Kidney (tissue), 22 donors: ENCODE results near the gene NCOA7. TPM values are rescaled to one million over a fixed set of nuclear protein-coding genes. Genes with fewer than 3 reads are reported as not detected.
A peak's percentile ranks its signal among the peaks of the same experiment; 100 is the strongest.

Experiments
- DNase-seq, 5 donors: peaks; one replicate each; pipeline ENCODE4 v3.0.0-alpha.2; 2013 to 2020
- FAIRE-seq: peaks from 2 replicates; lab custom pipeline; 2012; peaks lifted over from hg19 to GRCh38; lab: Jason Lieb, UNC
- H3K27ac ChIP-seq, 2 donors: one replicate each; pipeline ENCODE4 v1.7.0; 2013; ENCODE audit warnings: low read depth in 2 of 2, low read length in 2 of 2, inconsistent platforms in 1 of 2
- H3K27me3 ChIP-seq: one replicate; pipeline ENCODE4 v1.7.1; 2013; ENCODE audit warnings: low read length, inconsistent platforms; ENCODE audit not compliant: control insufficient read depth, insufficient read depth
- H3K36me3 ChIP-seq, 3 donors: one replicate each; pipeline versions ENCODE4 v1.7.0 to v1.7.1; 2013; ENCODE audit warnings: low read length in 3 of 3, control low read depth in 1 of 3, inconsistent platforms in 1 of 3; ENCODE audit not compliant: insufficient read depth in 3 of 3, control insufficient read depth in 2 of 3
- H3K4me1 ChIP-seq, 3 donors: one replicate each; pipeline versions ENCODE4 v1.7.0 to v1.7.1; 2013; ENCODE audit warnings: low read length in 3 of 3, inconsistent platforms in 1 of 3, low read depth in 1 of 3; ENCODE audit not compliant: control insufficient read depth in 2 of 3, insufficient read depth in 2 of 3
- H3K4me3 ChIP-seq, 3 donors: one replicate each; pipeline versions ENCODE4 v1.7.0 to v1.8.1; 2013; ENCODE audit warnings: low read length in 3 of 3, control low read depth in 1 of 3, inconsistent platforms in 1 of 3
- H3K9ac ChIP-seq, 3 donors: one replicate each; pipeline versions ENCODE4 v1.7.0 to v1.7.1; 2013; ENCODE audit warnings: low read length in 3 of 3, control low read depth in 1 of 3, inconsistent platforms in 1 of 3
- H3K9me3 ChIP-seq, 3 donors: one replicate each; pipeline versions ENCODE4 v1.7.0 to v1.7.1; 2013; ENCODE audit warnings: low read length in 3 of 3, control low read depth in 1 of 3, inconsistent platforms in 1 of 3; ENCODE audit not compliant: control insufficient read depth in 2 of 3, insufficient read depth in 1 of 3
- CTCF ChIP-seq: IDR thresholded peaks from 3 replicates; pipeline ENCODE4 v1.5.1; 2012; ENCODE audit warnings: mild to moderate bottlenecking, moderate library complexity, borderline replicate concordance; ENCODE audit not compliant: insufficient read depth; ENCODE audit errors: extremely low read depth
- intact Hi-C: fragments of 100-400 bp; cut with DNase I; formaldehyde crosslinking; loops from one replicate; pipeline ENCODE4 v1.11.1; 2022
- long read RNA-seq, 10 donors: library from polyadenylated mRNA in 1 of 10; unstranded in 1 of 10; transcript quantifications; one replicate each; pipeline ENCODE4 v2.0.0 and lab custom pipeline, GENCODE V29; 2021 to 2026
- polyA plus RNA-seq: library from polyadenylated mRNA; stranded (reverse); fragments of 350-450 nt; fragmentation: Illumina TruSeq; extraction: RNeasy Lipid Tissue Mini Kit (QIAGEN cat#74804); gene quantifications from one replicate; pipeline ENCODE4 v1.2.3, GENCODE V29; 2014; ENCODE audit warnings: low read depth, low replicate concordance; ENCODE audit not compliant: insufficient read depth
- total RNA-seq: library from RNA; stranded (reverse); fragmentation: NEBNext Ultra II Directional; extraction: Animal tissue kit (Norgen Biotek cat#: 25700); gene quantifications from one replicate; pipeline ENCODE4 v1.2.1, GENCODE V29; 2021
- donor health status: control.
- donor health status: control.
- donor health status: control.
- donor health status: control.
- donor health status: control.
- donor health status: DM: yes; HTN: yes; CAD: no.
- donor health status: Normal renal cell carcinoma (clear cell type).

Gene NCOA7
- total RNA-seq = 135 TPM
- polyA plus RNA-seq = 21.0 TPM
- long read RNA-seq, donor 1, partial matches to known transcripts = 0 of 2 reads
- long read RNA-seq, donor 1, other reads (novel, unspliced or antisense) = 0 of 2 reads
- long read RNA-seq, donor 2 = 0 reads
- long read RNA-seq, donor 3, full-length matches to known transcripts = 5 of 5 reads
- long read RNA-seq, donor 3, partial matches to known transcripts = 0 of 5 reads
- long read RNA-seq, donor 3, other reads (novel, unspliced or antisense) = 0 of 5 reads
- long read RNA-seq, donor 4, full-length matches to known transcripts = 3 of 3 reads
- long read RNA-seq, donor 4, partial matches to known transcripts = 0 of 3 reads
- long read RNA-seq, donor 4, other reads (novel, unspliced or antisense) = 0 of 3 reads
- long read RNA-seq, donor 5 = 0 reads
- long read RNA-seq, donor 6, partial matches to known transcripts = 15 of 17 reads
- long read RNA-seq, donor 6, other reads (novel, unspliced or antisense) = 0 of 17 reads
- long read RNA-seq, donor 7, full-length matches to known transcripts = 54 of 88 reads
- long read RNA-seq, donor 7, partial matches to known transcripts = 9 of 88 reads
- long read RNA-seq, donor 7, other reads (novel, unspliced or antisense) = 25 of 88 reads
- long read RNA-seq, donor 8, partial matches to known transcripts = 11 of 13 reads
- long read RNA-seq, donor 8, other reads (novel, unspliced or antisense) = 0 of 13 reads
- long read RNA-seq, donor 9, full-length matches to known transcripts = 4 of 11 reads
- long read RNA-seq, donor 9, partial matches to known transcripts = 7 of 11 reads
- long read RNA-seq, donor 9, other reads (novel, unspliced or antisense) = 0 of 11 reads
- long read RNA-seq, donor 10, full-length matches to known transcripts = 7 of 7 reads
- long read RNA-seq, donor 10, partial matches to known transcripts = 0 of 7 reads
- long read RNA-seq, donor 10, other reads (novel, unspliced or antisense) = 0 of 7 reads

- H3K9me3 ChIP-seq = no peaks in the 10 kb centered on the region
- H3K4me1 ChIP-seq = peaks cover 0 to 17% (median 13%) of the 10 kb centered on the region in 3 donors
- intact Hi-C loops = loop anchor here (10.0 kb wide), 1 partner anchor 64 kb away; no protein-coding TSS in a partner anchor
- FAIRE-seq = no peak
- peak within 1 kb of the TSS; percentile 68 to 96 (median 80) for H3K4me3 ChIP-seq
- H3K9ac ChIP-seq = peak within 1 kb of the TSS; percentile 47 to 92 (median 87)
- peak within 1 kb of the TSS; percentile 89 to 93 for H3K27ac ChIP-seq
- TF ChIP-seq CTCF = no peak
- DNase-seq = peak; percentile 88 to 95 (median 92)
- H3K36me3 ChIP-seq = no peaks in the 10 kb centered on the region
- H3K27me3 ChIP-seq = no peaks in the 10 kb centered on the region
Observed at GRCh38 chr6:125790358-125791150, at the start of gene NCOA7. TSS of gene NCOA7 (plus strand) at chr6:125790960. CDS start at chr6:125815355, 24,395 bp downstream.

GRCh38 chr6:125741336-125741735 is 49.4 kb upstream of the NCOA7 start:
- DNase-seq (no peak), FAIRE-seq (no peak)
- H3K36me3 ChIP-seq = no peaks in the 10 kb centered on the region
- H3K4me1 ChIP-seq = no peaks in the 10 kb centered on the region
- H3K9ac ChIP-seq = no peak overlapping the region
- H3K9me3 ChIP-seq = no peaks in the 10 kb centered on the region
- intact Hi-C loops = no loop called here
- no peak for TF ChIP-seq CTCF
- no peak overlapping the region for H3K27ac ChIP-seq
- H3K27me3 ChIP-seq = peaks cover 10% of the 10 kb centered on the region
- no peak overlapping the region for H3K4me3 ChIP-seq

- intact Hi-C loops = no loop called here
Observed at GRCh38 chr6:125742024-125742423, 48.7 kb upstream of the NCOA7 start.

More at GRCh38 chr6:125742024-125742423, 48.7 kb upstream of the NCOA7 start:
- DNase-seq (no peak), FAIRE-seq (no peak)
- Histone ChIP-seq H3K27me3 (peaks cover 14% of the 10 kb centered on the region), H3K4me3 (no peak overlapping the region), H3K36me3 (no peaks in the 10 kb centered on the region), H3K9me3 (no peaks in the 10 kb centered on the region), H3K4me1 (no peaks in the 10 kb centered on the region), H3K27ac (no peak overlapping the region), H3K9ac (no peak overlapping the region)
- TF ChIP-seq CTCF = no peak
